K562 (cell line): Measurements from ENCODE around the gene PHF12. TPM values are rescaled to one million over a fixed set of nuclear protein-coding genes. Genes with fewer than 3 reads are reported as not detected.

ENCODE experiments used
- ATAC-seq: fragments of 200-7000 bp; cut with Tn5 transposase; 3 replicates; pipeline ENCODE4 v1.9.1; 2020; ENCODE audit warnings: moderate library complexity
- BruUV-seq: library from RNA; stranded (reverse); fragments of 400-500 nt; replicated peaks from 2 replicates; lab custom pipeline; 2021; lab: Mats Ljungman, UMichigan
- CTCF ChIA-PET: fragments of 300-600 bp; formaldehyde crosslinking; extraction: SDS; loops from one replicate; lab custom pipeline; 2021; ENCODE audit warnings: low intra/inter-chr PET ratio; lab: Yijun Ruan, JAX
- POLR2A ChIA-PET: fragments of 300-600, 350-650 bp; sonication (Branson Sonifier 250); formaldehyde crosslinking; extraction: SDS; loops from one replicate; lab custom pipeline; 2021; ENCODE audit warnings: antibody characterized with exemption, inconsistent platforms; lab: Yijun Ruan, JAX
- DNase-seq, 4 experiments: peaks; one replicate each; pipeline versions ENCODE4 v3.0.0 to v3.0.0-alpha.2; 2011 to 2018; ENCODE audit warnings: low spot score in 3 of 4, mixed read lengths in 3 of 4; ENCODE audit errors: extremely low read depth in 1 of 4
- FAIRE-seq: peaks from 2 replicates; lab custom pipeline; 2011; peaks lifted over from hg19 to GRCh38; lab: Jason Lieb, UNC
- H2AFZ ChIP-seq: 2 replicates; pipeline ENCODE4 v1.6.0; 2011; ENCODE audit warnings: low read depth, low read length, control low read depth, inconsistent platforms
- H3K27ac ChIP-seq: fragments of 200-600 bp; 3 replicates; pipeline ENCODE4 v1.8.0; 2011; ENCODE audit warnings: low read depth, mild to moderate bottlenecking, control low read depth, inconsistent platforms, low read length, moderate library complexity, mixed read lengths; ENCODE audit errors: extremely low read depth
- H3K27me3 ChIP-seq, 2 experiments: fragments of 300-600 bp in 1 of 2; 2 replicates in 1 of 2; 3 replicates in 1 of 2; pipeline versions ENCODE4 v1.6.0 to v1.8.0; 2011; ENCODE audit warnings: inconsistent platforms in 2 of 2, low read length in 2 of 2, mild to moderate bottlenecking in 1 of 2, mixed read lengths in 1 of 2, moderate library complexity in 1 of 2; ENCODE audit not compliant: control insufficient read depth in 2 of 2, insufficient read depth in 2 of 2
- H3K36me3 ChIP-seq: fragments of 300-600 bp; 3 replicates; pipeline ENCODE4 v1.8.0; 2011; ENCODE audit warnings: mild to moderate bottlenecking, low read length, inconsistent platforms; ENCODE audit not compliant: control insufficient read depth, insufficient read depth
- H3K4me1 ChIP-seq, 2 experiments: fragments of 200-600 bp in 1 of 2; replicated peaks in 1 of 2; 2 replicates in 1 of 2; 3 replicates in 1 of 2; pipeline versions ENCODE4 v1.5.1 to v1.8.0; 2011; ENCODE audit warnings: inconsistent platforms in 2 of 2, low read length in 2 of 2, mild to moderate bottlenecking in 1 of 2, mixed read lengths in 1 of 2, moderate library complexity in 1 of 2; ENCODE audit not compliant: control insufficient read depth in 2 of 2, insufficient read depth in 2 of 2
- H3K4me2 ChIP-seq: 2 replicates; pipeline ENCODE4 v1.6.1; 2011; ENCODE audit warnings: low read length, control low read depth, inconsistent platforms, mixed read lengths; ENCODE audit not compliant: insufficient read depth
- H3K4me3 ChIP-seq: fragments of 200-600 bp; sonication (generic), shearing (Covaris generic); 2 replicates; pipeline ENCODE4 v1.5.1; 2016; ENCODE audit warnings: control low read depth, inconsistent platforms
- H3K79me2 ChIP-seq: fragments of 200-600 bp; 3 replicates; pipeline ENCODE4 v1.8.0; 2011; ENCODE audit warnings: low read length, inconsistent platforms; ENCODE audit not compliant: control insufficient read depth, insufficient read depth
- H3K9ac ChIP-seq, 2 experiments: 2 replicates each; pipeline versions ENCODE4 v1.6.0 to v1.6.1; 2011; ENCODE audit warnings: low read depth in 2 of 2, low read length in 2 of 2, control low read depth in 1 of 2, inconsistent platforms in 1 of 2, mild to moderate bottlenecking in 1 of 2, mixed read lengths in 1 of 2; ENCODE audit not compliant: insufficient read depth in 1 of 2
- H3K9me1 ChIP-seq: one replicate; pipeline ENCODE4 v1.6.0; 2011; ENCODE audit warnings: inconsistent platforms, mild to moderate bottlenecking, low read length, moderate library complexity; ENCODE audit not compliant: control insufficient read depth, insufficient read depth
- H3K9me3 ChIP-seq: replicated peaks from 2 replicates; pipeline ENCODE4 v1.5.1; 2011; ENCODE audit warnings: low read depth, low read length, inconsistent platforms; ENCODE audit not compliant: control insufficient read depth, insufficient read depth
- H4K20me1 ChIP-seq: replicated peaks from 2 replicates; pipeline ENCODE4 v1.6.1; 2011; ENCODE audit warnings: low read length, inconsistent platforms, mixed read lengths; ENCODE audit not compliant: control insufficient read depth, insufficient read depth
- E2F8 ChIP-seq: fragments of 450-650 bp; IDR thresholded peaks from 2 replicates; pipeline ENCODE4 v1.7.1; 2018; ENCODE audit warnings: mild to moderate bottlenecking, low read depth; ENCODE audit not compliant: partially characterized antibody
- HCFC1 ChIP-seq: IDR thresholded peaks from 2 replicates; pipeline ENCODE4 v1.6.1; 2012; ENCODE audit warnings: low read depth, low read length, improper control_type of control experiment
- POLR2G ChIP-seq: fragments of 200-400 bp; formaldehyde crosslinking; IDR thresholded peaks from 2 replicates; pipeline ENCODE4 v1.6.1; 2017; ENCODE audit warnings: low read depth, mild to moderate bottlenecking, antibody characterized with exemption, low read length, moderate library complexity
- RBFOX2 ChIP-seq: fragments of 200-400 bp; formaldehyde crosslinking; IDR thresholded peaks from 2 replicates; pipeline ENCODE4 v1.6.1; 2017; ENCODE audit warnings: low read depth, mild to moderate bottlenecking, low read length, moderate library complexity
- WGBS: fragments of 100-300 bp; shearing (Covaris generic); methylation state at CpG from one replicate; pipeline ENCODE4 v1.1.6; 2016; ENCODE audit warnings: low coverage, mixed read lengths; ENCODE audit not compliant: insufficient coverage; ENCODE audit errors: missing lambda C conversion rate; 5-methylcytosine and 5-hydroxymethylcytosine counted together
- in situ Hi-C: fragments of 300-500 bp; cut with MboI; formaldehyde crosslinking; loops from 4 replicates; pipeline ENCODE4 v1.15.0; 2018; ENCODE audit warnings: inconsistent platforms, mixed read lengths
- intact Hi-C: fragments of 100-400 bp; cut with micrococcal nuclease; formaldehyde crosslinking; loops from 2 replicates; pipeline ENCODE4 v1.14.2; 2022
- polyA plus RNA-seq, 8 experiments: library from polyadenylated mRNA; depleted of rRNA in 4 of 8; stranded (reverse) in 5 of 8; unstranded in 3 of 8; fragments of >200 nt; fragmentation: Nextera tagmentation in 2 of 8; fragmentation: Illumina TruSeq in 1 of 8; extraction: Ambion mirVana in 2 of 8; extraction: Trizol in 1 of 8; gene quantifications; 2 replicates each; pipeline versions ENCODE4 v1.2.1 to v1.2.3, GENCODE V29; 2011 to 2014; ENCODE audit warnings: inconsistent platforms in 1 of 8, missing spikeins in 1 of 8
- total RNA-seq, 7 experiments: library from RNA; depleted of rRNA in 6 of 7; stranded (reverse); fragments of >200 nt in 6 of 7; fragmentation: Illumina TruSeq in 2 of 7; extraction: Trizol in 2 of 7; gene quantifications; 2 replicates each; pipeline versions ENCODE4 v1.2.1 to v1.2.3, GENCODE V29; 2011 to 2021; ENCODE audit warnings: low replicate concordance in 1 of 7

Gene PHF12
- total and polyA plus RNA-seq, 9 of the 15 experiments (the other 6 are each of a cell fraction or from before 2014, with no cell fraction given), result 0.82 to 31.3 (median 13.5) TPM

- Histone ChIP-seq H3K9me1 (no peaks in the 10 kb centered on the region), H3K4me1 (peaks cover 44 to 55% of the 10 kb centered on the region in 2 experiments), H3K4me3 (no peak overlapping the region), H3K4me2 (peak overlapping the region; percentile 89), H3K27me3 (no peaks in the 10 kb centered on the region), H3K79me2 (peaks cover 77% of the 10 kb centered on the region), H3K27ac (peak overlapping the region; percentile 91; the same call in 2 of the 3 replicates), H3K9ac (peak overlapping the region; percentile 86 to 91), H3K36me3 (peaks cover 38% of the 10 kb centered on the region), H3K9me3 (no peaks in the 10 kb centered on the region), H4K20me1 (no peaks in the 10 kb centered on the region), H2AFZ (no peak overlapping the region)
- WGBS, result 83% methylated on average over 12 of the region's 12 CpGs
- ChIA-PET CTCF (no interaction called here), POLR2A (interaction anchor here (0.6 to 2.8 kb wide), 28 partner anchors 8 to 321 kb away, joined by 3 to 15 read pairs (median 4); partner anchors contain the start of genes ALDOC, BLTP2 and RPL23A)
- peak; percentile 34; the same call in 1 of the 2 replicates for TF ChIP-seq RBFOX2
- peak; percentile 37; the same call in 1 of the 2 replicates for TF ChIP-seq POLR2G
- TF ChIP-seq HCFC1, result no peak
- TF ChIP-seq E2F8, result no peak
- DNase-seq, result no peak
- no TSS peak for BruUV-seq
- intact Hi-C loops, result loop anchor here (5.0 kb wide), 1 partner anchor 251 kb away; the partner anchor contains the start of gene BLTP2
- FAIRE-seq, result no peak
- no peak for ATAC-seq
- in situ Hi-C loops, result loop anchor here (5.0 kb wide), 1 partner anchor 131 kb away; no protein-coding TSS in a partner anchor
Measured at GRCh38 chr17:28898527-28898955, 52.8 kb downstream of the PHF12 start.
